GM12801 (cell line): ENCODE data around the gene DENND6A.

Source experiments
- TF ChIP-seq, protein P1 (sequence below): IDR thresholded peaks from one replicate; pipeline ENCODE4 v1.5.1; 2011; ENCODE audit warnings: control low read depth; ENCODE audit not compliant: insufficient read length; ENCODE audit errors: extremely low read depth

Gene DENND6A, protein sequence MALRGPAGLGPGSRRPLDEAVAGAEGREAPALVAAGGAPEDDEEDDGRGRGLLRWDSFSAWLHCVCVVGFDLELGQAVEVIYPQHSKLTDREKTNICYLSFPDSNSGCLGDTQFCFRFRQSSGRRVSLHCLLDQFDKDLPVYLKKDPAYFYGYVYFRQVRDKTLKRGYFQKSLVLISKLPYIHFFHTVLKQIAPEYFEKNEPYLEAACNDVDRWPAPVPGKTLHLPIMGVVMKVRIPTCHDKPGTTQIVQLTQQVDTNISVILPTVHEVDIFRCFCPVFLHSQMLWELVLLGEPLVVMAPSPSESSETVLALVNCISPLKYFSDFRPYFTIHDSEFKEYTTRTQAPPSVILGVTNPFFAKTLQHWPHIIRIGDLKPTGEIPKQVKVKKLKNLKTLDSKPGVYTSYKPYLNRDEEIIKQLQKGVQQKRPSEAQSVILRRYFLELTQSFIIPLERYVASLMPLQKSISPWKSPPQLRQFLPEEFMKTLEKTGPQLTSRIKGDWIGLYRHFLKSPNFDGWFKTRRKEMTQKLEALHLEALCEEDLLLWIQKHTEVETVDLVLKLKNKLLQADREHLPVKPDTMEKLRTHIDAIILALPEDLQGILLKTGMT

DNA sequence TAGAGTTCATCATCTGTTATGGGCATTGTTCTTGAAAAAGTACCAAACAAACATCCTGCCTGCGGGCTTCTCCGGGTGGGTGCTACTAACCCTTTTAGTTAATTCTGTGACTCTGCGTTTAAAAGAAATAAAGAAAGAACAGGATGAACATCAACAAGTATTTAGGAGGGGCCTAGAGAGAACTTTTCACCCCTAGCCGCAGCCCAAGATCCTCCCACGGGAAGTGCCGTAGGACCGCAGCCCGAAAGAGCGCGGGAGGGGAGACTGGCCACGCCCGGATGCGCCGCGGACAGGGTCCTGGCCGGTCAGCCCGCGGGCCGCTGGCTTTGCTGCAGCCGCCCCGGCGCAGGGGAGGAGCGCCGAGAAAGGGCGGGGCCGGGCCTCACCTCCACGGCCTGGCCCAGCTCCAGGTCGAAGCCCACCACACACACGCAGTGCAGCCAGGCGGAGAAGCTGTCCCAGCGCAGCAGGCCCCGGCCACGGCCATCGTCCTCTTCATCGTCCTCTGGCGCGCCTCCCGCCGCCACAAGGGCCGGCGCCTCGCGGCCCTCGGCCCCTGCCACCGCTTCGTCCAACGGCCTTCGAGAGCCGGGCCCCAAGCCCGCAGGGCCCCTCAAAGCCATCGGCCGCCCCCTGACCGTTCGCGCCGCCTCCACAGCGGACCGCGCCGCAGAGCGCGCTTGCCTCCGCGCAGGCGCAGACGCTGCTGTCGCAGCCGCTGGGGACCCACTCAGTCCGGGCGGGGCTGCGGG, at the start of gene DENND6A:
Gene DENND6A, minus strand, starts transcription at position 682 of the 752 bp plus-strand sequence. Its CDS starts 59 bp downstream, at position 623.
- TF ChIP-seq, protein P1, sequence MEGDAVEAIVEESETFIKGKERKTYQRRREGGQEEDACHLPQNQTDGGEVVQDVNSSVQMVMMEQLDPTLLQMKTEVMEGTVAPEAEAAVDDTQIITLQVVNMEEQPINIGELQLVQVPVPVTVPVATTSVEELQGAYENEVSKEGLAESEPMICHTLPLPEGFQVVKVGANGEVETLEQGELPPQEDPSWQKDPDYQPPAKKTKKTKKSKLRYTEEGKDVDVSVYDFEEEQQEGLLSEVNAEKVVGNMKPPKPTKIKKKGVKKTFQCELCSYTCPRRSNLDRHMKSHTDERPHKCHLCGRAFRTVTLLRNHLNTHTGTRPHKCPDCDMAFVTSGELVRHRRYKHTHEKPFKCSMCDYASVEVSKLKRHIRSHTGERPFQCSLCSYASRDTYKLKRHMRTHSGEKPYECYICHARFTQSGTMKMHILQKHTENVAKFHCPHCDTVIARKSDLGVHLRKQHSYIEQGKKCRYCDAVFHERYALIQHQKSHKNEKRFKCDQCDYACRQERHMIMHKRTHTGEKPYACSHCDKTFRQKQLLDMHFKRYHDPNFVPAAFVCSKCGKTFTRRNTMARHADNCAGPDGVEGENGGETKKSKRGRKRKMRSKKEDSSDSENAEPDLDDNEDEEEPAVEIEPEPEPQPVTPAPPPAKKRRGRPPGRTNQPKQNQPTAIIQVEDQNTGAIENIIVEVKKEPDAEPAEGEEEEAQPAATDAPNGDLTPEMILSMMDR: no peak

DNA sequence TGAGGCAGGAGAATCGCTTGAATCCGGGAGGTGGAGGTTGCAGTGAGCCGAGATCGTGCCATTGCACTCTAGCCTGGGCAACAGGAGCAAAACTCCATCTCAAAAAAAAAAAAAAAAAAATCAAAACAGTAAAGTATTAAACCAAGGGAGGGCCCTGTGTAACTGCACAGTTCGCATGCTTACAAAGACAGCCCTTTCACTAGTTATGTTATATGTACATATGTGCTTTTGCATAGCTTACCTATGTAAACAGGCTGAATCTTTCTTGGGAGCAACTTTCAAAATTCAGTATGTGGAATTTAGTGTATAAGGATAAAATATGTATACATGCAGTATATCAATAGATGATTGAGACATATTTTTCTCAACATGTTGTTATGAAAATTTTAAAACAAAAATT, 47.1 kb upstream of the DENND6A start:
- TF ChIP-seq, protein P1: no peak

DNA sequence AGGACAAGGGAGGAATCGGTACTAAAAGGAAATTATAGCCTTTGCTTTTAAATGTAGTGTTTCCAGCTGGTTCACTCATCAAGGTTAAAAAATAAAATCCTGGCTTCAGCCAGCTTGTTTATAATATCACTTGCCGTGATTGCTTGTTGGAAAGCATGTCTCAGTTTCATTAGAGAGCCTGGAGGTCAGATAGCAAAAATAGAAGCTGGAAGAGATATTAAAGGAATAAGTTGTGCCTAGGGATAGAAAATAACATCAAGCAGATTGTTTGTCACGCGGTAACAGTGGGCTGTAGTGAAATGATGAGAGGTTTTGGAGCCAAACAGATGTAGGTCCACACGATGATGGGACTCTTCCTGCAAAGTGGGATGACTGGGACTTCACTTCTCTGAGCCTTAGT, 45.5 kb upstream of the DENND6A start:
- TF ChIP-seq, protein P1: no peak

DNA sequence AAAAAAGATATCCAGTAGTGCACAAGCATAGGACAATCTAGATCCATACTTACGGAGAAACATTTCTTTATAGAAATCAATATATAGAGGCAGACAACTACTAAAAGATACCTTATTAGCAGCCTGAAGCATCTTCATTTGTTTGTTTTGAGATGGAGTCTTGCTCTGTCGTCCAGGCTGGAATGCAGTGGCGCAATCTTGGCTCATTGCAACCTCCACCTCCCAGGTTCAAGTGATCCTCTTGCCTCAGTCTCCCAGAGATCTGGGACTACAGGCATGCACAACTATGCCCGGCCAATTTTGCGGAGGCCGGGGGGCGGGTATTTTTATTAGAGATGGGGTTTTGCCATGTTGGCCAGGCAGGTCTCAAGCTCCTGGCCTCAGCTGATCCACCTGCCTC, 45.0 kb upstream of the DENND6A start:
- TF ChIP-seq, protein P1: no peak

- TF ChIP-seq, protein P1: no peak
Measured at GRCh38 chr3:57735405-57735804, 42.5 kb upstream of the DENND6A start.

- TF ChIP-seq, protein P1: no peak
Measured at GRCh38 chr3:57733790-57734189, 40.9 kb upstream of the DENND6A start.

DNA sequence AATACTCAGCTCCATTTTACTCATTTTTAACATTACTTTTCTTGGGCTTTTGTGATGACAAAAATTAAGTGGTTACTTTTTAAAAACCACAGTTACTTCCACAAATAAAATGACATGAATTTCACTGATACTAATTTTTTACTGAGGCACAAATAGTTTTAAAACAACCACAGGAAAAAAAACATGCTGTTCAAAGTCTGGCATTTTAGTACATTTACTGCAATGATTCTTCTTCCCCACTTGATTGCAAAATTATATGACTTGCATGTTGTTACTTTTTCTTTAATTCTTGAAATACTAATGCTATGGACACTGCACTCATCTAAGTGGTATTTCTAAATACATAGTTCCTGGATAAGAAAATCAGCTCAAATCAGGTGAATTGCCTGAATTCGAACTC, 38.4 kb upstream of the DENND6A start:
- TF ChIP-seq, protein P1: no peak
